Omental fat pad (tissue), 4 donors: ENCODE results near the gene KBTBD3. TPM values are rescaled to one million over a fixed set of nuclear protein-coding genes. Genes with fewer than 3 reads are reported as not detected.

Experiments
- ATAC-seq: fragments of 150-250 bp; one replicate; pipeline ENCODE4 v1.9.1; 2016; ENCODE audit warnings: mild to moderate bottlenecking, moderate library complexity; ENCODE audit not compliant: low FRiP score
- DNase-seq: peaks from one replicate; pipeline ENCODE4 v3.0.0-alpha.2; 2019; ENCODE audit warnings: low spot score
- CTCF ChIP-seq, 3 donors: fragments of 450-650 bp; IDR thresholded peaks; one replicate each; pipeline ENCODE4 v1.5.1; 2016 to 2017; ENCODE audit warnings: antibody characterized with exemption in 3 of 3, mild to moderate bottlenecking in 3 of 3, moderate library complexity in 2 of 3
- total RNA-seq, 4 donors: library from RNA; depleted of rRNA; stranded (reverse); fragments of >200 nt; gene quantifications; one replicate each; pipeline ENCODE4 v1.1.0, GENCODE V29; 2016

KBTBD3 gene
- total RNA-seq, 4 donors from 2014 or later = 2.5 to 12.0 (median 4.4) TPM

- ATAC-seq = no peak
- no peak for DNase-seq
- no peak for TF ChIP-seq CTCF (IDR thresholded peaks at IDR 0.05)
These were observed 75.7 kb downstream of the KBTBD3 start for GRCh38 chr11:106001304-106002012.

Other genes with a start within 250 kb of the KBTBD3 start
- gene MSANTD4, start 55.1 kb downstream of the KBTBD3 start, total RNA-seq = 10 to 100 TPM; 11.9 to 26.2 (median 17.7) TPM
- gene AASDHPPT, start 315 bp upstream of the KBTBD3 start, total RNA-seq = 10 to 100 TPM; 24.5 to 35.8 (median 29.0) TPM